ENCODE data around the gene FMNL2.
A peak's percentile ranks its signal among the peaks of the same experiment; 100 is the strongest.

FMNL2 gene

DNA sequence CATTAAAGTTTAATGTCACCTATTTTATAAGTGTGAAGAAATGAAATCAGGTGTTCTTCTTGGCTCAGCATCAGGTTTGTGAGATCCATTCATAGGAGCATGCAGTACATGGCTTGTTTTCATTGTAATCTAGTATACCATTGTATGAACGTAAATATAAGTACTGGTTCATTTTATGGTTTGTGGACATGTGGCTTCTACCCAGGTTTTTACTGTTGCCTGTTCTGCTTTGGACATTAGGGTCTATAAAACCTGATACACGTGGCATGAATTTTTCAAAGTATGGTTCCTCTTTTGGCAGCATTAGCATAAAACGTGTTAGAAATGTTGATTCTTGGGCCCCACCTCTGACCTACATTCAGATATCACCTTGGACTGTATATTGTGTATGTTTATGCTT, 206.7 kb downstream of the FMNL2 start:
- Histone ChIP-seq H2BK15ac (ENCODE audit: low read depth, poor library complexity, severe bottlenecking) (no peak overlapping the region), H3K27me3 (ENCODE audit: control insufficient read depth in 1 of 2, insufficient read depth in 1 of 2, low read length in 2 of 2) (no peaks in the 10 kb centered on the region), H2BK12ac (ENCODE audit: low read length in 2 of 2) (no peak overlapping the region), H3K4ac (ENCODE audit: low read depth in 1 of 2, low read length in 2 of 2) (no peak overlapping the region), H3K14ac (ENCODE audit: low read length in 2 of 2) (no peak overlapping the region), H3K36me3 (ENCODE audit: control insufficient read depth in 1 of 2, insufficient read depth in 2 of 2, low read depth in 1 of 2, low read length in 2 of 2) (peaks cover 0 to 12% of the 10 kb centered on the region in 2 experiments), H3K9me3 (ENCODE audit: control insufficient read depth, low read length) (no peaks in the 10 kb centered on the region), H3K4me2 (ENCODE audit: low read length, poor library complexity, severe bottlenecking) (no peak overlapping the region), H3K79me1 (replicated peaks; ENCODE audit: low read length, poor library complexity, severe bottlenecking) (peaks cover 16% of the 10 kb centered on the region), H2BK5ac (ENCODE audit: low read depth, low read length, poor library complexity, severe bottlenecking) (no peak overlapping the region), H3K4me3 (ENCODE audit: insufficient read depth in 1 of 2, low read depth in 1 of 2, low read length in 2 of 2) (no peak overlapping the region), H2AK5ac (ENCODE audit: low read length, severe bottlenecking) (peak overlapping the region; percentile 50), H2AFZ (ENCODE audit: low read depth, low read length) (no peak overlapping the region), H3K9ac (ENCODE audit: low read length) (no peak overlapping the region), H3K4me1 (ENCODE audit: control insufficient read depth, insufficient read depth, low read depth, low read length) (peaks cover 6% of the 10 kb centered on the region), H3K27ac (ENCODE audit: low read length, poor library complexity, severe bottlenecking) (no peak overlapping the region), H3K23ac (ENCODE audit: low read length in 2 of 2) (no peak overlapping the region), H3K18ac (ENCODE audit: low read depth in 1 of 2, low read length in 2 of 2) (no peak overlapping the region), H2BK120ac (ENCODE audit: low read depth, low read length) (no peak overlapping the region), H4K91ac (ENCODE audit: low read length) (no peak overlapping the region), H4K8ac (ENCODE audit: low read length) (no peak overlapping the region)
- 89% methylated on average over 2 of the region's 3 CpGs for WGBS
- no peak for DNase-seq

DNA sequence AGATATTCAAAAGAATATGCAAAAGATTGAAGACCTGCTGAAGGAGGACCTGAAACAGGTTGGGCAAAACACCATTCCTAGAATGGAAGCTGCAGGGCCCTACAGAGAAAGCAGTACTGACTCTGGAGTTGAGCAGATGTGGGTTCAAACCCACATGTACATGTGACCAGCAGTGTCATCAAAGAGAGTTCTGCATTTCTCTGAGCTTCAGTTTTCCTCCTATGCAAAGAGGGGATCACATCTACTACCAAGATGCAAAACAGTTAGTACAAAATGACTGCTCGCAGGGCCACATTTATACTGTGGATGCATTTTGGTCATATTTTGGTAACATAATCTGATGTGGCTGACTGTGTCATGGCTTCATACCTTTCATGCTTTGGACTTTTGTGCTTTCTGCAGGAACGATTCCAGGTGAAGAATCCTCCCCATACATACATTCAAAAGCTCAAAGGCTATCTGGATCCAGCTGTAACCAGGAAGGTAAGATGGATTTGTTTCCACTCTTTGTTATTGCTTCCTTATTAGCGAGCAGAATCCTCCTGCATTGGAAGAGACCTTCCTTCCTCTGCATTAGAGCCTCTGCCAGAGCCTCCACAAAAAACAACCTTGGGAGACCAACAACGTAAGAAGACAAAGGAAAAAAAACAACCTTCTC, 207.5 kb downstream of the FMNL2 start:
- Histone ChIP-seq H3K4me1 (ENCODE audit: control insufficient read depth, insufficient read depth, low read depth, low read length) (peaks cover 9% of the 10 kb centered on the region), H4K8ac (ENCODE audit: low read length) (no peak overlapping the region), H3K36me3 (ENCODE audit: control insufficient read depth in 1 of 2, insufficient read depth in 2 of 2, low read depth in 1 of 2, low read length in 2 of 2) (peaks cover 0 to 16% of the 10 kb centered on the region in 2 experiments), H3K27ac (ENCODE audit: low read length, poor library complexity, severe bottlenecking) (peak overlapping the region; percentile 98), H3K14ac (ENCODE audit: low read length in 2 of 2) (no peak overlapping the region), H3K9me3 (ENCODE audit: control insufficient read depth, low read length) (no peaks in the 10 kb centered on the region), H3K18ac (ENCODE audit: low read depth in 1 of 2, low read length in 2 of 2) (peak overlapping the region in 1 of 2 experiments; percentile 41), H3K79me1 (replicated peaks; ENCODE audit: low read length, poor library complexity, severe bottlenecking) (peaks cover 23% of the 10 kb centered on the region), H3K4me2 (ENCODE audit: low read length, poor library complexity, severe bottlenecking) (no peak overlapping the region), H3K4me3 (ENCODE audit: insufficient read depth in 1 of 2, low read depth in 1 of 2, low read length in 2 of 2) (peak overlapping the region in 1 of 2 experiments; percentile 4), H2BK120ac (ENCODE audit: low read depth, low read length) (no peak overlapping the region), H2BK12ac (ENCODE audit: low read length in 2 of 2) (peak overlapping the region in 1 of 2 experiments; percentile 56), H2BK5ac (ENCODE audit: low read depth, low read length, poor library complexity, severe bottlenecking) (no peak overlapping the region), H4K91ac (ENCODE audit: low read length) (peak overlapping the region; percentile 45), H2BK15ac (ENCODE audit: low read depth, poor library complexity, severe bottlenecking) (no peak overlapping the region), H3K4ac (ENCODE audit: low read depth in 1 of 2, low read length in 2 of 2) (no peak overlapping the region), H3K9ac (ENCODE audit: low read length) (peak overlapping the region; percentile 52), H3K27me3 (ENCODE audit: control insufficient read depth in 1 of 2, insufficient read depth in 1 of 2, low read length in 2 of 2) (no peaks in the 10 kb centered on the region), H3K23ac (ENCODE audit: low read length in 2 of 2) (no peak overlapping the region), H2AK5ac (ENCODE audit: low read length, severe bottlenecking) (peak overlapping the region; percentile 43), H2AFZ (ENCODE audit: low read depth, low read length) (no peak overlapping the region)
- no peak for DNase-seq
- 57% methylated on average over 2 of the region's 4 CpGs for WGBS

DNA sequence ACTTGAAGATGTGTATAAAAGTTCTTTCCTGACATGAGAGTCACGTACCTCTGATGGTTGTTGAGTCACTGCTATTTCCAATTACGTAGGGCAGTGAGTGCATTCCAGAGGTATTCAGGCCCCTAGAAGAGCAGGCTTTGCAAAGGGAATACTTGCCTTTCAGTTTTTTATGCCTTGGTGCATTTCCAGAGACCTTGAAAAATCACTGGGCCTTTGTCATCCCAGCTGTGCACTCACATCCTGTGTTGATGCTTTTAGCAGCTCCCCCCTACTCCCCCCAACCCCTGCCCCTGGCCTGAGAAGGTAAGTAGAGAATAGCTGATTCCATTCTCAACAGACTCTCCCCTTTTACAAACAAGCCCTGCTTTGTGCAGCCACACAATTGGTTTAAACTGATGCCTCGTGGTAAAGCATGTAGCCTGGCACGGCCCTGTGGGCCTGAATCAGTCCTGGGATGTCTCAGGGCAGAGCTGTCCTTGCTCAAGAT, 208.1 kb downstream of the FMNL2 start:
- 11% methylated on average over 4 of the region's 4 CpGs for WGBS
- no peaks in the 10 kb centered on the region for H3K27me3 ChIP-seq (ENCODE audit: control insufficient read depth in 1 of 2, insufficient read depth in 1 of 2, low read length in 2 of 2)
- H2AFZ ChIP-seq (ENCODE audit: low read depth, low read length): no peak overlapping the region
- H2BK15ac ChIP-seq (ENCODE audit: low read depth, poor library complexity, severe bottlenecking): no peak overlapping the region
- peaks cover 10% of the 10 kb centered on the region for H3K4me1 ChIP-seq (ENCODE audit: control insufficient read depth, insufficient read depth, low read depth, low read length)
- H3K4ac ChIP-seq (ENCODE audit: low read depth in 1 of 2, low read length in 2 of 2): peak overlapping the region in 1 of 2 experiments; percentile 32
- no peak overlapping the region for H2BK120ac ChIP-seq (ENCODE audit: low read depth, low read length)
- peaks cover 29% of the 10 kb centered on the region for H3K79me1 ChIP-seq (replicated peaks; ENCODE audit: low read length, poor library complexity, severe bottlenecking)
- H2BK12ac ChIP-seq (ENCODE audit: low read length in 2 of 2): peak overlapping the region; percentile 34 to 86
- peak overlapping the region; percentile 67 for H4K8ac ChIP-seq (ENCODE audit: low read length)
- H3K4me3 ChIP-seq (ENCODE audit: insufficient read depth in 1 of 2, low read depth in 1 of 2, low read length in 2 of 2): no peak overlapping the region
- peaks cover 0 to 22% of the 10 kb centered on the region in 2 experiments for H3K36me3 ChIP-seq (ENCODE audit: control insufficient read depth in 1 of 2, insufficient read depth in 2 of 2, low read depth in 1 of 2, low read length in 2 of 2)
- H3K23ac ChIP-seq (ENCODE audit: low read length in 2 of 2): no peak overlapping the region
- peak overlapping the region; percentile 92 for H2AK5ac ChIP-seq (ENCODE audit: low read length, severe bottlenecking)
- no peak overlapping the region for H3K4me2 ChIP-seq (ENCODE audit: low read length, poor library complexity, severe bottlenecking)
- peak overlapping the region; percentile 87 to 89 for H3K18ac ChIP-seq (ENCODE audit: low read depth in 1 of 2, low read length in 2 of 2)
- H3K9ac ChIP-seq (ENCODE audit: low read length): peak overlapping the region; percentile 53
- no peaks in the 10 kb centered on the region for H3K9me3 ChIP-seq (ENCODE audit: control insufficient read depth, low read length)
- DNase-seq: peak; percentile 93
- peak overlapping the region; percentile 47 for H2BK5ac ChIP-seq (ENCODE audit: low read depth, low read length, poor library complexity, severe bottlenecking)
- H4K91ac ChIP-seq (ENCODE audit: low read length): peak overlapping the region; percentile 63
- peak overlapping the region; percentile 98 for H3K27ac ChIP-seq (ENCODE audit: low read length, poor library complexity, severe bottlenecking)
- H3K14ac ChIP-seq (ENCODE audit: low read length in 2 of 2): no peak overlapping the region

DNA sequence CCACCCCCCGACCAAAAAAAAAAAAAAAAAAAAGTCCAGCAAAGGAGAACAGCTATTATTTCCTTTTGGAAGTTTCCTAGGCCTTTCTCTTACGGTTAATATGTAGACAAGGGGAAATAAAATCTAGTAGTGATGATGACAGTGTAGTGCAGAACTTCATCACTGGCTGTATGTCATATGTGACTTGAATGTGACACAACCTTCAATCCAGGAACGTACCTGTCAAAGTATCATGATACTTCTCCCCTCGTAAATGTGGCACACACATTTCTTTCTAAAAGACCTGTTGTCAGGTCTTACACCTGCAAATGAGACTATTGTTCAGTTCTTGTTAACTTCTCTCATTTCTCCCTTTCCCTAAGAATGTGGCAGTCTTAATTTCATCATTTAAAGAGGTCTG, 208.7 kb downstream of the FMNL2 start:
- no peak overlapping the region for H2AK5ac ChIP-seq (ENCODE audit: low read length, severe bottlenecking)
- H2BK5ac ChIP-seq (ENCODE audit: low read depth, low read length, poor library complexity, severe bottlenecking): no peak overlapping the region
- H3K23ac ChIP-seq (ENCODE audit: low read length in 2 of 2): no peak overlapping the region
- H3K27ac ChIP-seq (ENCODE audit: low read length, poor library complexity, severe bottlenecking): peak overlapping the region; percentile 98
- peaks cover 33% of the 10 kb centered on the region for H3K79me1 ChIP-seq (replicated peaks; ENCODE audit: low read length, poor library complexity, severe bottlenecking)
- no peak overlapping the region for H2BK15ac ChIP-seq (ENCODE audit: low read depth, poor library complexity, severe bottlenecking)
- DNase-seq: no peak
- WGBS: 96% methylated on average over 3 of the region's 4 CpGs
- peaks cover 11% of the 10 kb centered on the region for H3K4me1 ChIP-seq (ENCODE audit: control insufficient read depth, insufficient read depth, low read depth, low read length)
- peak overlapping the region; percentile 53 for H3K9ac ChIP-seq (ENCODE audit: low read length)
- H3K4me3 ChIP-seq (ENCODE audit: insufficient read depth in 1 of 2, low read depth in 1 of 2, low read length in 2 of 2): no peak overlapping the region
- H3K27me3 ChIP-seq (ENCODE audit: control insufficient read depth in 1 of 2, insufficient read depth in 1 of 2, low read length in 2 of 2): no peaks in the 10 kb centered on the region
- H3K4ac ChIP-seq (ENCODE audit: low read depth in 1 of 2, low read length in 2 of 2): no peak overlapping the region
- peak overlapping the region in 1 of 2 experiments; percentile 45 for H2BK12ac ChIP-seq (ENCODE audit: low read length in 2 of 2)
- H3K18ac ChIP-seq (ENCODE audit: low read depth in 1 of 2, low read length in 2 of 2): no peak overlapping the region
- no peak overlapping the region for H3K4me2 ChIP-seq (ENCODE audit: low read length, poor library complexity, severe bottlenecking)
- no peak overlapping the region for H4K8ac ChIP-seq (ENCODE audit: low read length)
- no peaks in the 10 kb centered on the region for H3K9me3 ChIP-seq (ENCODE audit: control insufficient read depth, low read length)
- H3K14ac ChIP-seq (ENCODE audit: low read length in 2 of 2): no peak overlapping the region
- H2BK120ac ChIP-seq (ENCODE audit: low read depth, low read length): no peak overlapping the region
- H2AFZ ChIP-seq (ENCODE audit: low read depth, low read length): no peak overlapping the region
- H3K36me3 ChIP-seq (ENCODE audit: control insufficient read depth in 1 of 2, insufficient read depth in 2 of 2, low read depth in 1 of 2, low read length in 2 of 2): peaks cover 0 to 23% of the 10 kb centered on the region in 2 experiments
- no peak overlapping the region for H4K91ac ChIP-seq (ENCODE audit: low read length)

Measured in mesenchymal stem cell (in vitro differentiated cells and primary cell).